ENCODE measurements around the gene KRTAP3-2.

KRTAP3-2 gene

GRCh38 chr17:40960144-40960543 lies 39.6 kb downstream of the KRTAP3-2 start:
- H3K4me1 Mint-ChIP-seq: peaks cover 7% of the 10 kb centered on the region
- H3K27ac Mint-ChIP-seq: no peak overlapping the region
- no peak overlapping the region for H3K4me3 Mint-ChIP-seq

DNA sequence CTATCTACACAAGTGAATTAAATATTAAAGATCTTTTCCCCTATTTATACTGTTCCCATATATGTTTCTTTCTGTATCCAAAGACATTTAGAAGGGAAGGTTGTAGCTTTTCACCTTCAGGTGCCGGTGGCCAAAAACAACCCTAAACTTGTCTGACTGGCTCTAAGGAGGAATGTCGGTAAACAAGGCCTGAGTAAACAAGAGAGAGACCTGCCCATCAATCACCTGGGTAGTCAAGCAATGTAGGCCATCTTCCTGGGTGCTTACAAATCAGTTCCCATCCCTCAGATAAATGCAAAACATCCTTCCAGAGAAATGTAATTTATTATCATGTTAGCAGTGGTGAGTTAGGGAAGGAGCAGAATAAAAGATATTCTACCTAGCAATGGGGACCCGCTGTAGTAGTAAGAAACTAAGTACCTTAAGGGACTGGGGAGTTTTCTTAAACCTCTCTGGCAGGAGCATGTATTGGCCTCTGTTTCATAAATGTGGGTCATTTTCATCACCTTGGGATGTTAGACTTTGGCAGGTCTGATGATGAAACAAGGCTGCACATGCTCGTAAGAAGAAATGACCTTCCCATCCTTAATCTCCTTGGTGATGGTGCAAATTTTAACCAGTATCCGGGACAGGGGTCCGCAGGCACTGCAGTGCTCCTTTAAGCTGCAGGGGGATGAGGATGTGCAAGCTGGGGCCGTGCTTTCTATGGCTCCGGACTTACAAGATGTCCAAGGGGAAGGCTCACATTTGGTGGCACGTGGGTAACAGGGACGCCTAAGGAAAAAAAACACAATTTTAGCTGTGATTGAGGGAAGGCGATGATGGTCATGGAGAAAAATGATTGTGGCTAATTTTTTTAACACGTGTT lies 41.4 kb downstream of the KRTAP3-2 start:
- Mint-ChIP-seq H3K4me1 (peaks cover 7% of the 10 kb centered on the region), H3K4me3 (no peak overlapping the region), H3K27ac (no peak overlapping the region), H3K9me3 (no peaks in the 10 kb centered on the region), H3K36me3 (no peaks in the 10 kb centered on the region), H3K27me3 (peaks cover 32% of the 10 kb centered on the region)
- ATAC-seq: no peak

More at GRCh38 chr17:40960144-40960543, 39.6 kb downstream of the KRTAP3-2 start:
- H3K36me3 Mint-ChIP-seq: no peaks in the 10 kb centered on the region
- H3K9me3 Mint-ChIP-seq: no peaks in the 10 kb centered on the region
- peaks cover 33% of the 10 kb centered on the region for H3K27me3 Mint-ChIP-seq
- ATAC-seq: no peak

DNA sequence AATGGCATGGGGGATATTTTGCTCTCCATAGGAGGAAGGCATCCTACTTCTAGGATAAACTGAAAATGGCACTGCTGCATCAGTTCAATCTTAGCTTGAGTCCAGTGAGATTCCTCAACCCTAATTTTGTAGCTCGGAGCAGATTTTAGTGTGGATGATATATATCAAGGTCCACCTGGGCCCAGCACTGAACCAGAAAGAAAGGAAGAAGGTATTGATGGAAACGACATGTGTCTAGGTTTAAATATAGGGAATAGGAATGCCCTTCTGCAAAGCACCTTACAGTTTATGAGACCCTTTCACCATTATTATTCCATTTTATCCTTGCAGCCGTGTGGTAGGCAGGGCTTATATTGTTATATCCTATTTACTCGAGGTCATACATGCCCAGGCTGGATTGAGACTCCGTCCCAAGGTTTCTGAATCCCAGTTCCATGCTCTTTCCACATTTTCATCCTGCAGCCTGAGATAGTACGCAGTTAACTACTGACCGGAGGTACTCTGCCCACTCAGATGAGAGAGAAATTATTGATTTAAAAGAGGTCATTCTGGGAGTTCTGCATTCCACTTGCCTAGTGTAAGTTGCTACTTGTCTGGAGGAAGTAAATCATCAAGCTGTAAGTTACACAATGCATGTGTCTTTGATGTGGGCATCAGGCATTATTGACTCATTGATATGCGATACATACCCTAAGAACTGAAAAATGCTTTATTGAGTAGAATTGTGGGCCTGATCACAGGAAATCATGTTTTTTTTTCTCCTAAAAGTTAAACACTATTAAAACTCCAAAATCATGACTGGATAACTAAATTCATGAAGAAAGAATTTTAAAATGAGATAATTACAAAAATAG lies 43.1 kb downstream of the KRTAP3-2 start:
- no peak for ATAC-seq
- Mint-ChIP-seq H3K36me3 (no peaks in the 10 kb centered on the region), H3K4me1 (peaks cover 7% of the 10 kb centered on the region), H3K27me3 (peaks cover 35% of the 10 kb centered on the region), H3K27ac (no peak overlapping the region), H3K9me3 (no peaks in the 10 kb centered on the region), H3K4me3 (no peak overlapping the region)

- no peaks in the 10 kb centered on the region for H3K36me3 Mint-ChIP-seq
- no peak overlapping the region for H3K27ac Mint-ChIP-seq
- ATAC-seq: no peak
- no peak overlapping the region for H3K4me3 Mint-ChIP-seq
- H3K27me3 Mint-ChIP-seq: peaks cover 44% of the 10 kb centered on the region
- no peaks in the 10 kb centered on the region for H3K4me1 Mint-ChIP-seq
- no peaks in the 10 kb centered on the region for H3K9me3 Mint-ChIP-seq
These were observed 45.8 kb downstream of the KRTAP3-2 start for GRCh38 chr17:40953881-40954280.

DNA sequence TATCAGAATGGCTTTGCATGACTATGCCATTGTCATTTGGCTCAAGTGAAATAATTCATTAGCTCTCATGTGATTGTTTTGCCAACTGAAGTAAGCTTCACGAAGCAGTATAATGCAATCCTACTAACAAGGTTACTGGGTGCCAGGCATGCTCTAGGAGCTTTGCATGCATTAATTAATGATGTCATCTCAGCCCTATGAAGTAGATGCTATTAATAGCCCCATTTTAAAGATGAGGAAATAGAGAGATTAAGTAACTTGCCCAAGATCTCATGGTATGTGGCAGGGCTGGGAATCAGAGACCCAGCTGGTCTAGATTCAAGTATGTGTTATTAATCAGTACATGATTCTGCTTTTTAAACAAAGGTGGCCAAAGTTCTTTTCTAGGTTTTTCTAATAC lies 47.0 kb downstream of the KRTAP3-2 start:
- Mint-ChIP-seq H3K4me3 (no peak overlapping the region), H3K27me3 (peaks cover 50% of the 10 kb centered on the region), H3K27ac (no peak overlapping the region), H3K36me3 (no peaks in the 10 kb centered on the region), H3K9me3 (no peaks in the 10 kb centered on the region), H3K4me1 (no peaks in the 10 kb centered on the region)
- ATAC-seq: no peak

DNA sequence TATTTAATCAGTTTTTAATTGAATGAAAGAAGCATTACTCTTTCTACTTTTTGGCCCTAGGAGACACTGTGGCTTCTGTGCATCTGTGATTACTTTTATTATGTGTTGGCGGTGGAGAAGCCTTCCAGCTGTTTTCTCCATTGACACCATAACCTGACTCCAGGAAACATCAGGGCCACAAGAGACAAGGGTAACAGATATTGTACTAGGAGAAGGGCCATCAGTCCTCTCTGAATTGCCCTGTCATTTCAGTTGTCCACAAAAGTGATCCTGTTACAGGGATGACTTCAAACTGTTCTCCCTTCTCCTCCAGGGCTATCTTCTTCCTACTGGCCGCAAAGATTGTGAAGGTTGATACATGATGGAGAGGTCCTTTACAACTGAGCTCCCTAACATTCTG lies 47.6 kb downstream of the KRTAP3-2 start:
- Mint-ChIP-seq H3K27me3 (peaks cover 52% of the 10 kb centered on the region), H3K4me3 (no peak overlapping the region), H3K9me3 (no peaks in the 10 kb centered on the region), H3K27ac (no peak overlapping the region), H3K36me3 (no peaks in the 10 kb centered on the region), H3K4me1 (no peaks in the 10 kb centered on the region)
- ATAC-seq: no peak

GRCh38 chr17:40951011-40951622 lies 48.6 kb downstream of the KRTAP3-2 start:
- peaks cover 59% of the 10 kb centered on the region for H3K27me3 Mint-ChIP-seq
- no peak overlapping the region for H3K4me3 Mint-ChIP-seq

DNA sequence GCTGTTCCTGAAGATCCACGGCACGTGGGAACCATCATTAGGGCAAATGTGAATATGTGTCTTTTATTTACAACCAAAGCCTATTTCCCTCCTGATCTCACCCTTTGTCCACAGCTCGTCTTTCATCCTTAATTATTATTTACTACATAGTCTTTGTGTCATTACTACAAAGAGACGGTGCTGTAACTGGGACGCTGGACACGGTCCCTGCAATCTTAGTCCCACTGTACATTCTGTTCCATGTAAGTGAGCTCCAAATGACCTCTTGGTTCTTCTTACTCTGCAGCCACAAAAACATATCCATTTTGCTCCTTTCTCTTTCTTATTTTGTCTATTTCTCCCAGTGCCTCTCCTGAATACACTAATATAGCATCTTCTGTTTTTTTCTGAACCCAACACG lies 49.5 kb downstream of the KRTAP3-2 start:
- no peak for ATAC-seq
- H3K36me3 Mint-ChIP-seq: no peaks in the 10 kb centered on the region
- H3K27ac Mint-ChIP-seq: no peak overlapping the region
- H3K9me3 Mint-ChIP-seq: no peaks in the 10 kb centered on the region
- H3K4me3 Mint-ChIP-seq: no peak overlapping the region
- H3K27me3 Mint-ChIP-seq: peaks cover 59% of the 10 kb centered on the region
- no peaks in the 10 kb centered on the region for H3K4me1 Mint-ChIP-seq

More at GRCh38 chr17:40951011-40951622, 48.6 kb downstream of the KRTAP3-2 start:
- no peaks in the 10 kb centered on the region for H3K4me1 Mint-ChIP-seq
- ATAC-seq: no peak
- H3K36me3 Mint-ChIP-seq: no peaks in the 10 kb centered on the region
- no peaks in the 10 kb centered on the region for H3K9me3 Mint-ChIP-seq
- H3K27ac Mint-ChIP-seq: no peak overlapping the region

DNA sequence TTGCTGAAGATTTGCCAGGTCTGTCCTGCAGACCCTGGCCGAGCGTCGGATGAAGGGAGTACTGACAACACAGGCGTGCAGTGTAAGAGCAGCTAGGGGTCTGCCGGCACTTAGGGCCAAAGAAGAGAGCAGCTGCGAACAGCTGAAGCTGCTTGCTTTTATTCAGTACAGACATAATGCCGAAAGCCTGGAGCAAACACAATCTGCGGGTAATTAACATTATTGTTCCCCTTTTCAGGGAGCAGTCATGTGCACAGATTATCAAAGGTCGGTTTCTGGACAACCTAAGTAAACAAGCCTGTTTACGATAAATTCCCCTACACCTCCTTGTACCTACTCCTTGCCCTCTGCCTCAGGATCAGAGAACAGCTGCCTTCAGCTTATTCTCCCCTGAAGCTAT lies 50.3 kb downstream of the KRTAP3-2 start:
- H3K27me3 Mint-ChIP-seq: peaks cover 65% of the 10 kb centered on the region
- H3K4me3 Mint-ChIP-seq: no peak overlapping the region

More for the DNA sequence above, 50.3 kb downstream of the KRTAP3-2 start:
- Mint-ChIP-seq H3K4me1 (no peaks in the 10 kb centered on the region), H3K9me3 (no peaks in the 10 kb centered on the region), H3K27ac (no peak overlapping the region), H3K36me3 (no peaks in the 10 kb centered on the region)
- ATAC-seq: no peak
